HepG2 (cell line): Measurements from ENCODE around the gene SIT1. TPM values are rescaled to one million over a fixed set of nuclear protein-coding genes. Genes with fewer than 3 reads are reported as not detected.

Source experiments
- ATM ChIP-seq: fragments of 450-650 bp; IDR thresholded peaks from 2 replicates; pipeline ENCODE4 v1.7.1; 2017; ENCODE audit warnings: mild to moderate bottlenecking, borderline replicate concordance
- DZIP1 ChIP-seq: sonication (generic); formaldehyde crosslinking; IDR thresholded peaks from 2 replicates; pipeline ENCODE4 v1.5.0; 2020; ENCODE audit warnings: mild to moderate bottlenecking, missing genetic modification reagents
- FOSL2 ChIP-seq: sonication (generic); formaldehyde crosslinking; IDR thresholded peaks from 2 replicates; pipeline ENCODE4 v1.4.0; 2020; ENCODE audit warnings: missing genetic modification reagents
- MED1 ChIP-seq: sonication (generic); formaldehyde crosslinking; IDR thresholded peaks from 2 replicates; pipeline ENCODE4 v1.4.0; 2020; ENCODE audit warnings: missing genetic modification reagents
- MZF1 ChIP-seq: sonication (generic); formaldehyde crosslinking; IDR thresholded peaks from 2 replicates; pipeline ENCODE4 v1.8.1; 2023; ENCODE audit warnings: mild to moderate bottlenecking, missing genetic modification reagents, borderline replicate concordance
- NCOA2 ChIP-seq: sonication (generic); formaldehyde crosslinking; IDR thresholded peaks from 2 replicates; pipeline ENCODE4 v1.8.0; 2022; ENCODE audit warnings: inconsistent platforms
- NR3C1 ChIP-seq: sonication (generic); formaldehyde crosslinking; IDR thresholded peaks from 2 replicates; pipeline ENCODE4 v1.4.0; 2020; ENCODE audit warnings: missing genetic modification reagents
- PBX2 ChIP-seq: IDR thresholded peaks from 2 replicates; pipeline ENCODE4 v1.6.1; 2016; ENCODE audit warnings: control low read depth
- SRY ChIP-seq: sonication (generic); formaldehyde crosslinking; IDR thresholded peaks from 2 replicates; pipeline ENCODE4 v1.8.0; 2022; ENCODE audit warnings: mild to moderate bottlenecking, missing genetic modification reagents
- USF2 ChIP-seq, 2 experiments: sonication (generic) in 1 of 2; formaldehyde crosslinking in 1 of 2; IDR thresholded peaks; 2 replicates each; pipeline versions ENCODE4 v1.5.1 to v1.6.1; 2011 to 2020; ENCODE audit warnings: borderline replicate concordance in 1 of 2, low read depth in 1 of 2, low read length in 1 of 2, mild to moderate bottlenecking in 1 of 2, missing genetic modification reagents in 1 of 2, moderate library complexity in 1 of 2
- ZNF281 ChIP-seq: sonication (generic); formaldehyde crosslinking; IDR thresholded peaks from 2 replicates; pipeline ENCODE4 v1.4.0; 2020; ENCODE audit warnings: missing genetic modification reagents, borderline replicate concordance
- ZNF777 ChIP-seq: sonication (generic); formaldehyde crosslinking; IDR thresholded peaks from 2 replicates; pipeline ENCODE4 v1.4.0; 2020; ENCODE audit warnings: missing genetic modification reagents
- polyA plus RNA-seq, 8 experiments: library from polyadenylated mRNA; depleted of rRNA in 3 of 8; stranded (reverse) in 7 of 8; unstranded in 1 of 8; fragments of >200 nt; fragmentation: Illumina TruSeq in 4 of 8; extraction: Trizol in 4 of 8; gene quantifications; 2 replicates each; pipeline versions ENCODE4 v1.2.1 to v1.2.3, GENCODE V29; 2011 to 2016; ENCODE audit warnings: low read depth in 4 of 8, missing spikeins in 1 of 8, mixed read lengths in 1 of 8; ENCODE audit not compliant: insufficient read depth in 1 of 8
- total RNA-seq, 5 experiments: library from RNA; depleted of rRNA; stranded (reverse); fragments of >200 nt; fragmentation: Illumina TruSeq; extraction: Trizol; gene quantifications; 2 replicates each; pipeline ENCODE4 v1.2.3, GENCODE V29; 2016; ENCODE audit warnings: low read depth in 1 of 5
- TF ChIP-seq, protein P1 (sequence below): sonication (generic); formaldehyde crosslinking; IDR thresholded peaks from 2 replicates; pipeline ENCODE4 v1.9.0; 2021; ENCODE audit warnings: missing genetic modification reagents, borderline replicate concordance
- TF ChIP-seq, protein P2 (sequence below): sonication (generic); formaldehyde crosslinking; IDR thresholded peaks from 2 replicates; pipeline ENCODE4 v1.8.1; 2023; ENCODE audit warnings: mild to moderate bottlenecking, missing genetic modification reagents

Gene SIT1
- total and polyA plus RNA-seq, 2 of the 13 experiments (the other 11 are each of a cell fraction or from before 2014, with no cell fraction given): 0.09 to 6.7 TPM

DNA sequence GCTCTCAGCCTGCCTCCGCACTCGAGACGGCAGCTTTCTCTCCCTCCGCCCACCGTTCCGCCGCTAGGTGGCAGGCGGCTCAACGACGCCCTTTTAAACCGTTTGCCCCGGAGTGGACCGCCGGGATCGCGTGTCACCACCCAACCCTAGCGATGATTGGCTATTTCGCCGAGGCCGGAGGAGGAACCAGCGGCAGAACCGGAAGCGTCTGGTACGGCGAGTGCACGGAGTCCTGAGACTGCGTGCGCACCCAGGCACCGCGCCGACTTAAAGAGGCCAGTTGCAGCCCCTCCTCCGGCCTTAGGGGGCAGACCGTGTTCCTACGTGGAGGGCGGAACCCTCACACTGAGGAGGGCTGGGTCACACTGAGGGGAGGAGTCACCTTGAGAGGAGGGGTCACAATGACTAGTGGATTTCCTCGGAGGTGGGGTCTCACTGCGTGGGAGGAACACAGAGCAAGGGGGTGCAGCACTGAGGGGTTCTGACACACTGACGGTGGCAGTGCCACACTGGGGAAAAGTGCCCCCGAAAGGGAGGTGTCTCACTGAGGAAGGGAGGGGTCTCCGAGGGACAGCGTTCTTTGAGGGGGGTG, 46.6 kb downstream of the SIT1 start (continued):
- no peak for TF ChIP-seq PBX2 (CRISPR knock-in tag)
- TF ChIP-seq SRY (CRISPR knock-in tag): no peak
- TF ChIP-seq MED1 (CRISPR knock-in tag): peak; percentile 43
- TF ChIP-seq, protein P1, sequence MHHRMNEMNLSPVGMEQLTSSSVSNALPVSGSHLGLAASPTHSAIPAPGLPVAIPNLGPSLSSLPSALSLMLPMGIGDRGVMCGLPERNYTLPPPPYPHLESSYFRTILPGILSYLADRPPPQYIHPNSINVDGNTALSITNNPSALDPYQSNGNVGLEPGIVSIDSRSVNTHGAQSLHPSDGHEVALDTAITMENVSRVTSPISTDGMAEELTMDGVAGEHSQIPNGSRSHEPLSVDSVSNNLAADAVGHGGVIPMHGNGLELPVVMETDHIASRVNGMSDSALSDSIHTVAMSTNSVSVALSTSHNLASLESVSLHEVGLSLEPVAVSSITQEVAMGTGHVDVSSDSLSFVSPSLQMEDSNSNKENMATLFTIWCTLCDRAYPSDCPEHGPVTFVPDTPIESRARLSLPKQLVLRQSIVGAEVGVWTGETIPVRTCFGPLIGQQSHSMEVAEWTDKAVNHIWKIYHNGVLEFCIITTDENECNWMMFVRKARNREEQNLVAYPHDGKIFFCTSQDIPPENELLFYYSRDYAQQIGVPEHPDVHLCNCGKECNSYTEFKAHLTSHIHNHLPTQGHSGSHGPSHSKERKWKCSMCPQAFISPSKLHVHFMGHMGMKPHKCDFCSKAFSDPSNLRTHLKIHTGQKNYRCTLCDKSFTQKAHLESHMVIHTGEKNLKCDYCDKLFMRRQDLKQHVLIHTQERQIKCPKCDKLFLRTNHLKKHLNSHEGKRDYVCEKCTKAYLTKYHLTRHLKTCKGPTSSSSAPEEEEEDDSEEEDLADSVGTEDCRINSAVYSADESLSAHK (CRISPR knock-in tag): no peak
- no peak for TF ChIP-seq ATM
- TF ChIP-seq DZIP1 (CRISPR knock-in tag): no peak
- TF ChIP-seq ZNF281: no peak
- TF ChIP-seq ZNF777 (CRISPR knock-in tag): 0 out of 2 replicates have a peak, but pooled peaks have one; percentile 72
- TF ChIP-seq NR3C1 (CRISPR knock-in tag): no peak
- peak; percentile 30 for TF ChIP-seq FOSL2 (CRISPR knock-in tag)
- no peak for TF ChIP-seq USF2 (IDR thresholded peaks at IDR 0.05; ENCODE audit: low read depth, low read length)
- no peak for TF ChIP-seq USF2 (CRISPR knock-in tag; IDR thresholded peaks at IDR 0.05; ENCODE audit: borderline replicate concordance)
- TF ChIP-seq MZF1 (CRISPR knock-in tag): no peak
- TF ChIP-seq NCOA2 (CRISPR knock-in tag): 0 out of 2 replicates have a peak, but pooled peaks have one; percentile 62
- TF ChIP-seq, protein P2, sequence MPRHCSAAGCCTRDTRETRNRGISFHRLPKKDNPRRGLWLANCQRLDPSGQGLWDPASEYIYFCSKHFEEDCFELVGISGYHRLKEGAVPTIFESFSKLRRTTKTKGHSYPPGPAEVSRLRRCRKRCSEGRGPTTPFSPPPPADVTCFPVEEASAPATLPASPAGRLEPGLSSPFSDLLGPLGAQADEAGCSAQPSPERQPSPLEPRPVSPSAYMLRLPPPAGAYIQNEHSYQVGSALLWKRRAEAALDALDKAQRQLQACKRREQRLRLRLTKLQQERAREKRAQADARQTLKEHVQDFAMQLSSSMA (CRISPR knock-in tag): peak; percentile 88; the same call in 1 of the 2 replicates
